HEK293T (cell line): Measurements from ENCODE around the gene KCNN4.

Experiments
- CTCF ChIA-PET: fragments of 350-600 bp; formaldehyde crosslinking; extraction: SDS; loops from one replicate; lab custom pipeline; 2021; ENCODE audit warnings: antibody characterized with exemption, inconsistent platforms; lab: Yijun Ruan, JAX
- POLR2A ChIA-PET: fragments of 350-600 bp; formaldehyde crosslinking; extraction: SDS; loops from one replicate; lab custom pipeline; 2020; ENCODE audit warnings: antibody characterized with exemption, inconsistent platforms; lab: Yijun Ruan, JAX
- DNase-seq: peaks from one replicate; pipeline ENCODE4 v3.0.0; 2012; ENCODE audit warnings: mixed read lengths; ENCODE audit errors: extremely low spot score
- ARNT ChIP-seq: fragments of 450-650 bp; IDR thresholded peaks from 2 replicates; pipeline ENCODE4 v1.6.1; 2017; ENCODE audit warnings: mild to moderate bottlenecking
- BHLHE40 ChIP-seq: fragments of 450-650 bp; IDR thresholded peaks from 2 replicates; pipeline ENCODE4 v1.6.1; 2016; ENCODE audit warnings: mild to moderate bottlenecking, moderate library complexity, borderline replicate concordance
- CTBP1 ChIP-seq: fragments of 450-650 bp; IDR thresholded peaks from 2 replicates; pipeline ENCODE4 v1.6.1; 2016; ENCODE audit warnings: borderline replicate concordance
- ELF4 ChIP-seq: fragments of 450-650 bp; IDR thresholded peaks from 2 replicates; pipeline ENCODE4 v1.6.1; 2017; ENCODE audit warnings: antibody characterized with exemption
- FOXA1 ChIP-seq: fragments of 450-650 bp; IDR thresholded peaks from 2 replicates; pipeline ENCODE4 v1.6.1; 2016; ENCODE audit warnings: mild to moderate bottlenecking
- FOXK2 ChIP-seq: fragments of 450-650 bp; IDR thresholded peaks from 2 replicates; pipeline ENCODE4 v1.6.1; 2016; ENCODE audit warnings: mild to moderate bottlenecking
- FOXM1 ChIP-seq: fragments of 450-650 bp; IDR thresholded peaks from 2 replicates; pipeline ENCODE4 v1.6.1; 2017; ENCODE audit warnings: mild to moderate bottlenecking, borderline replicate concordance
- HDGF ChIP-seq: fragments of 450-650 bp; IDR thresholded peaks from 2 replicates; pipeline ENCODE4 v1.6.1; 2017; ENCODE audit warnings: antibody characterized with exemption, borderline replicate concordance
- L3MBTL2 ChIP-seq: fragments of 450-650 bp; conservative IDR thresholded peaks from 2 replicates; pipeline ENCODE4 v1.6.1; 2016; ENCODE audit warnings: mild to moderate bottlenecking
- LEF1 ChIP-seq: fragments of 450-650 bp; IDR thresholded peaks from 2 replicates; pipeline ENCODE4 v1.6.1; 2017; ENCODE audit warnings: mild to moderate bottlenecking, borderline replicate concordance
- NFRKB ChIP-seq: fragments of 450-650 bp; IDR thresholded peaks from 2 replicates; pipeline ENCODE4 v1.6.1; 2016; ENCODE audit warnings: mild to moderate bottlenecking, moderate library complexity
- SP1 ChIP-seq: fragments of 450-650 bp; IDR thresholded peaks from 2 replicates; pipeline ENCODE4 v1.6.1; 2017
- SUZ12 ChIP-seq: fragments of 450-650 bp; IDR thresholded peaks from 2 replicates; pipeline ENCODE4 v1.6.1; 2016; ENCODE audit warnings: mild to moderate bottlenecking
- TARDBP ChIP-seq: fragments of 450-650 bp; IDR thresholded peaks from 2 replicates; pipeline ENCODE4 v1.6.1; 2016
- ZNF384 ChIP-seq: fragments of 450-650 bp; IDR thresholded peaks from 2 replicates; pipeline ENCODE4 v1.6.1; 2016
- TF ChIP-seq, protein P1 (sequence below): fragments of 450-650 bp; IDR thresholded peaks from 2 replicates; pipeline ENCODE4 v1.6.1; 2016

Gene KCNN4

DNA sequence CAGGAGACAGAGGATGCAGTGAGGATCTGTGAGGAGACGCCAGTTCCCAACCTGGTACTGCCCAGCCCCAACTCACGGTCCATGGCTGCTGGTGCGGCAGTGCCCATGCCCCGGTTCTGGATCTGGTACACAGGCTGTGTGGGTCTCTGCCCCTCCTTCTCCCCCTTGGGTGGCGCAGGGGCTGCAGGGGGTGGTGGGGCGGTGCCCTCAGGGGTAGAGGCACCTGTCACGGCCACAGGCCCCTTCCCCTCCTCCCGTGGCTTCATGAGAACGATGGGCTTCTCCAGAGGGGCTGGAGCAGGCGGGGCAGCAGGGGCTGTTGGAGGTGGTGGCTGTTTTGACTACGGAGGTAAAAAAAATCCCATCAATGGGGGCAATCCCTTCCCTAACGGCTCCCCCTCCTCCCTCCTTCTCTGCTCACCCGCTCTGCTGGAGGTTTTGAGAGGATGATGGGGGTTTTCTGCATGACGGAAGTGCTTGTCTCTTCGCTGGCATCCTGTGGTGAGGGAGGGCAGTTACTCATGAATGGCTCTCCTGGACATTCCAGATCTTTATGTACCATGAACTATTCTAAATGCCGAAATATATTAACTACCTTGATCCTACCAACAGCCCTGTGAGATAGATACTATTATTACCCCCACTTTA is 33.1 kb downstream of the KCNN4 start:
- ChIA-PET POLR2A (no interaction called here), CTCF (no interaction called here)
- TF ChIP-seq SP1 (no peak), L3MBTL2 (no peak), FOXK2 (no peak), FOXM1 (no peak), FOXA1 (no peak), ARNT (no peak), TARDBP (no peak), SUZ12 (no peak), LEF1 (no peak), CTBP1 (no peak), BHLHE40 (no peak), ZNF384 (no peak), NFRKB (no peak), ELF4 (no peak), HDGF (no peak)
- TF ChIP-seq, protein P1, sequence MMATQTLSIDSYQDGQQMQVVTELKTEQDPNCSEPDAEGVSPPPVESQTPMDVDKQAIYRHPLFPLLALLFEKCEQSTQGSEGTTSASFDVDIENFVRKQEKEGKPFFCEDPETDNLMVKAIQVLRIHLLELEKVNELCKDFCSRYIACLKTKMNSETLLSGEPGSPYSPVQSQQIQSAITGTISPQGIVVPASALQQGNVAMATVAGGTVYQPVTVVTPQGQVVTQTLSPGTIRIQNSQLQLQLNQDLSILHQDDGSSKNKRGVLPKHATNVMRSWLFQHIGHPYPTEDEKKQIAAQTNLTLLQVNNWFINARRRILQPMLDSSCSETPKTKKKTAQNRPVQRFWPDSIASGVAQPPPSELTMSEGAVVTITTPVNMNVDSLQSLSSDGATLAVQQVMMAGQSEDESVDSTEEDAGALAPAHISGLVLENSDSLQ: no peak
- DNase-seq: no peak

DNA sequence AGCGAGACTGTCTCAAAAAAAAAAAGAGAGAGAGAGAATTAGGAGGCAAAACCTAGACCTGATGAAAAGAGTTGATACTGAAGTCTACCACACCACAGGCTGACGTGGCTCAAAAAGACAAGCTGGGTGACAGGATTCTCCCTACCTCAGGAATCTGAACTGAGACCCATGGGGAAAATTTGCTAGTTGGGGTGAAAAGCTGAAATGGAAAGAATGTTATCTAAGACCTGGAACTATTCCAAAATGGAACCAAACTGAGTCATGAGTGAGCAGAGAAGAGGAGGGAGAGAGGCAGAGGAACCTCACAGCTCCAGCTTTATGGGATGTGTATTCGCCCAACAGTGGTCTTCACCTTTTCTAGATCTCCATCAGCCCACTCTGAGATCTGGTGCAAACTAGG is 37.7 kb downstream of the KCNN4 start:
- TF ChIP-seq HDGF (no peak), FOXK2 (no peak), ELF4 (no peak), LEF1 (no peak), CTBP1 (no peak)
- ChIA-PET CTCF (interaction anchor here (0.6 kb wide), 1 partner anchor 210 kb away, joined by 4 read pairs; the partner anchor contains the start of gene ZNF575), POLR2A (no interaction called here)
- no peak for DNase-seq

DNA sequence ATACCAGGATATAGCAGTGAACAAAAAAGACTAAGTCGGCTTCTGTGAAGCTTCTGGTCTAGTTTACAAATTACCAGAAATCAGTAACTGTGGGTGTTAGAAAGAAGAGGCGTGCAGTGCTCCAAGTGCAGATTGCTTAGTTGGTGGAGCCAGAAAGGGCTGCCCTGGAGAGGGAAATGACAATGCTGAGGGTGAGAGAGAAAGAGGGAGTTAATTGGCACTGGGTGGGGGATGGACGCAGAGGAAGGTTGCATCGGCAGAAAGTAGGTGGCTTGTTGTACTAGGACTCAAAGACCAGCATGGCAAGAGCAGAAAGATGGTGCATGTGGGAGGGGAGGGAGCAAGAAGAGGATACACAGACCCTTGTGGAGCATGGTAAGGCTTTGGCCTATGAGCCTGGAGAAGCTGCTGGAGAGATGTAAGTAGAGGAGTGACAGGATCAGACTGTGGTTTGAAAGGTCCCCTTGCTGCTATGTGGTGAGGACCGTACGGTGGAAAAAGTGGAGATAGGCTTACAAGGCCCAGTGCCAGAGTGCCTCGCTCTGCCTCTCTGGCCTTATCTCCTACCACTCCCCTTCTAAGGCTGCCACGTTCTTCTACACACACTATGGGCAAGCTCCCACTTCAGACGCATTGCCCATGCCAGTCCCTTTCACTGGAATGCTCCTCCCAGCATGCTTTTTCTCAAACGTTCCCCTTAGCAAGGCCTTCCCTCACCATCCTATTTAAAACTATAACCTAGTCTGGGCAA is 39.5 kb downstream of the KCNN4 start:
- TF ChIP-seq HDGF (no peak), CTBP1 (no peak)
- TF ChIP-seq, protein P1: no peak
- POLR2A ChIA-PET: no interaction called here
- CTCF ChIA-PET: no interaction called here
- no peak for DNase-seq

DNA sequence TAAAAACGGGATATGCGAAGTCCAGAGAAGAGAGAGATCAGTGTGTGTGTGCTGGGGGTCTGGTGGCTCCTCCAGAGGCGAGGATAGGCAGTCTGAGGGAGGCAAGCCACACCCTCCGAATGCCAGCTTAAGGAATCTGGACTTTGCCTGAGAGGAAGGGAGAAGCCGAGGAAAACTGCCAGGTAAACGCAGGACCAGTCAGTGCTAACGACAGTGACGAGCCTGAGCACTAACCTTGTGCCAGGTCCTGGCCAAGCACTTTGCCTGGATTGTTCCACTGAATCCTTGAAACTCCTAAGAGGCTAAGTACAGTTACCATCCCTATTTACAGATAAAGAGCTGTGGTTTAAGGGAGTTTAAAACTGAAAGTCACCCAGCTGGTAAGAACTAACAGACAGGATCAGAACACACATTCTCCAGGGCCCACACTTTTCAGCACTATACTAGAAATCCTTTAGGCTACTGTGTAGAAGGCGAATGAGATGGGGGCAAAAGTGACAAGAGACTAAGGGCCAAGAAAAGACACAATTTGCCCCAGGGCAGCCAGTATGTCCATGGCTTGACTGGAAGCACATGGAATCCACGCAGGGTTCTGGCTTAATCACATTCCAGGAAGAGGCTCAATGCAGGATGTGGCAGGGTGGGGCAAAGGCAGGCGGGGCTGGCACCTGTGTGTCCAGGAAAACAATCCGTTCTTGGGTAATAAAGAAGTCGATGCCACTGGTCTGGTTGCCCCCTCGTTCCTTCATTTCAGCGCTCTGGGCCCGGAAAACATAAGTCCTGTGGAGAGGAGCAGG is 41.1 kb downstream of the KCNN4 start:
- ChIA-PET CTCF (no interaction called here), POLR2A (no interaction called here)
- TF ChIP-seq ARNT (no peak), HDGF (no peak), SP1 (no peak)
- DNase-seq: no peak

DNA sequence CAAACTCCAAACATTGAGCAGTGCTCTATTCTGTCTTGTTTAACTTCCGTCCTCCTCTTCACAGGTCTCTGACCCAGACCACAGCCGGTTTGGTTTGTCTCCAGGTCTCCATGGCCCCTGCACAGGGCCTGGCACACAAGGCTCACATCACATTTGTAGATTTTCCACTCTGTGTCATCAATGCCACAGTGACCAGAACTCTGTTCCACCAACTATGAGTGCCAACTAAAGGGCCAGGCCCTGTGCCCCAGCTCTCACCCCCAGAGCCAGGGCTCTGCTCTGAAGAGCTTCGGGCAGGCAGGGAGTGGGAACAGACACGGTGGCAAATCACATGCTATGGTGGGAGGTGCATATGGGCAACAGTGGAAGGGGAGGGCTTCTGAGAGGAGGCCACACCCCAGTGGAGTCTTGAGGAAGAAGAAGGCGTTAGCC is 42.0 kb downstream of the KCNN4 start:
- ChIA-PET CTCF (interaction anchor here (0.6 kb wide), 1 partner anchor 220 kb away, joined by 3 read pairs; no protein-coding TSS in a partner anchor), POLR2A (no interaction called here)
- DNase-seq: no peak

DNA sequence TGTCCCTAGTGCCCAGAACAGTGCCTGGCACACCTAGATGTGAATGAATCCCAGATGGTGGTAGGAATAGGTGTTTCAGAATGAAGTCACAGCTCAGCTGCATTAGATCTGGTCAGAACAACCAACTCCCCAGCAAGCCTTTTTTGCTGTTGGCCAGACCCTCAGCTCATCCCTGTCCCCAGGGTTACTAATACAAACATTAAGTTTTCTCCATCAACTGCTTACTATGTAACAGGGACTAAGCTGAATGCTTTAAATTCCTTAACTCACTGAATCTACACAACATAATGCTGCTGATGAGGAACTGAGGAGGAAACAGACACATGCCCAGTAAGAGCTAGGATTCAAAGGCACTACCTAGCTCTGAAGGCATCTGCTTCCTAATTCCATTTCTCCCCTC is 44.8 kb downstream of the KCNN4 start:
- TF ChIP-seq ARNT (no peak), BHLHE40 (no peak), NFRKB (no peak), SP1 (no peak), CTBP1 (no peak)
- no peak for DNase-seq
- ChIA-PET CTCF (no interaction called here), POLR2A (no interaction called here)

More for the DNA sequence above, 42.0 kb downstream of the KCNN4 start:
- TF ChIP-seq, protein P1: no peak
- TF ChIP-seq ARNT (no peak), FOXK2 (no peak), LEF1 (no peak), FOXA1 (no peak), CTBP1 (no peak)

DNA sequence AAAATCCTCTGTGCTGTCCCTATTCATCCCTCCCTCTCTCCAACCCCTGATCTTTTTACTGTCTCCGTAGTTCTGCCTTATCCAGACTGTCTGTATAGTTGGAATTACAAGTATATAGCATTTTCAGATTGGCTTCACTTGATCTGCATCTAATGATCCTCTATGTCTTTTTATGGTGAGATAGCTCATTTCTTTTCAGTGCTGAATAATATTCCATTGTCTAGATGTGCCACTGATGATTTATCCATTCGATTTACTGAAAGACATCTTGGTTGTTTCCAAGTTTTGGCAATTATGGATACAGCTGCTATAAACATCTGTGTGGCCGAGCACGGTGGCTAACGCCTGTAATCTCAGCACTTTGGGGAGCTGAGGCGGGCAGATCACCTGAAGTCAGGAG is 45.8 kb downstream of the KCNN4 start:
- no peak for TF ChIP-seq FOXM1
- no peak for TF ChIP-seq BHLHE40
- TF ChIP-seq CTBP1: no peak
- TF ChIP-seq TARDBP: no peak
- TF ChIP-seq, protein P1: no peak
- no peak for TF ChIP-seq HDGF
- TF ChIP-seq NFRKB: no peak
- TF ChIP-seq FOXA1: no peak
- TF ChIP-seq L3MBTL2: no peak
- TF ChIP-seq ARNT: no peak
- no peak for TF ChIP-seq ZNF384
- no peak for TF ChIP-seq SP1
- no peak for TF ChIP-seq ELF4
- ChIA-PET CTCF (no interaction called here), POLR2A (no interaction called here)
- no peak for DNase-seq
